Neural progenitor cell (in vitro differentiated cells): ENCODE results near the gene PAN2. TPM values are rescaled to one million over a fixed set of nuclear protein-coding genes. Genes with fewer than 3 reads are reported as not detected.
A peak's percentile ranks its signal among the peaks of the same experiment; 100 is the strongest.

ENCODE experiments used
- DNase-seq: peaks from one replicate; pipeline ENCODE4 v3.0.0-alpha.2; 2016; ENCODE audit warnings: low spot score
- H2AFZ ChIP-seq: fragments of 200-600 bp; sonication (generic); replicated peaks from 2 replicates; pipeline ENCODE4 v1.6.1; 2016; ENCODE audit warnings: antibody characterized with exemption
- H3F3A ChIP-seq: fragments of 200-600 bp; sonication (generic); 2 replicates; pipeline ENCODE4 v1.6.1; 2016; ENCODE audit warnings: antibody characterized with exemption, low read depth
- H3K27ac ChIP-seq: fragments of 200-600 bp; sonication (generic); 2 replicates; pipeline ENCODE4 v1.5.1; 2016; ENCODE audit warnings: mild to moderate bottlenecking
- H3K27me3 ChIP-seq: fragments of 200-600 bp; sonication (generic); 2 replicates; pipeline ENCODE4 v1.6.1; 2016; ENCODE audit warnings: mild to moderate bottlenecking, moderate library complexity
- H3K36me3 ChIP-seq: fragments of 200-600 bp; sonication (generic); 2 replicates; pipeline ENCODE4 v1.5.1; 2016
- H3K4me1 ChIP-seq: fragments of 200-600 bp; sonication (generic); 2 replicates; pipeline ENCODE4 v1.6.1; 2016; ENCODE audit warnings: mixed run types
- H3K4me2 ChIP-seq: fragments of 200-600 bp; sonication (generic); 2 replicates; pipeline ENCODE4 v1.6.1; 2016
- H3K4me3 ChIP-seq: fragments of 200-600 bp; sonication (generic); 2 replicates; pipeline ENCODE4 v1.5.1; 2016
- H3K79me2 ChIP-seq: fragments of 200-600 bp; sonication (generic); 2 replicates; pipeline ENCODE4 v1.6.1; 2016; ENCODE audit warnings: low read depth
- H3K9ac ChIP-seq: fragments of 200-600 bp; sonication (generic); 2 replicates; pipeline ENCODE4 v1.6.1; 2016
- H3K9me3 ChIP-seq: fragments of 200-600 bp; sonication (generic); 2 replicates; pipeline ENCODE4 v1.5.1; 2016; ENCODE audit warnings: low read depth
- H4K20me1 ChIP-seq: fragments of 200-600 bp; sonication (generic); 2 replicates; pipeline ENCODE4 v1.6.1; 2016; ENCODE audit warnings: low read depth
- H3K27ac Mint-ChIP-seq: 3 replicates; pipeline ENCODE4 v1.8.0; 2021; ENCODE audit warnings: mixed read lengths
- H3K27me3 Mint-ChIP-seq: 2 replicates; pipeline ENCODE4 v1.8.0; 2022; ENCODE audit warnings: low read depth, mild to moderate bottlenecking, inconsistent platforms, moderate library complexity, mixed read lengths; ENCODE audit not compliant: insufficient read depth
- H3K36me3 Mint-ChIP-seq: 3 replicates; pipeline ENCODE4 v1.8.0; 2021; ENCODE audit warnings: mixed read lengths
- H3K4me1 Mint-ChIP-seq: 3 replicates; pipeline ENCODE4 v1.8.0; 2021; ENCODE audit warnings: mixed read lengths
- H3K4me3 Mint-ChIP-seq: 3 replicates; pipeline ENCODE4 v1.8.0; 2021; ENCODE audit warnings: mild to moderate bottlenecking, moderate library complexity, mixed read lengths
- H3K9me3 Mint-ChIP-seq: 3 replicates; pipeline ENCODE4 v1.8.0; 2020; ENCODE audit warnings: mixed read lengths
- CTCF ChIP-seq: fragments of 200-600 bp; sonication (generic); IDR thresholded peaks from 2 replicates; pipeline ENCODE4 v1.5.1; 2017; ENCODE audit warnings: antibody characterized with exemption, mild to moderate bottlenecking
- EZH2 ChIP-seq: fragments of 200-600 bp; sonication (generic); IDR thresholded peaks from 2 replicates; pipeline ENCODE4 v1.6.1; 2017; ENCODE audit warnings: antibody characterized with exemption, mild to moderate bottlenecking, moderate library complexity
- EZH2phosphoT487 ChIP-seq: fragments of 200-600 bp; sonication (generic); IDR thresholded peaks from 2 replicates; pipeline ENCODE4 v1.6.1; 2017; ENCODE audit warnings: antibody characterized with exemption
- total RNA-seq: library from RNA; depleted of rRNA; stranded (reverse); fragments of >200 nt; gene quantifications from 2 replicates; pipeline ENCODE4 v1.2.3, GENCODE V29; 2015; ENCODE audit warnings: low replicate concordance

The PAN2 gene
- total RNA-seq, 1 donor from 2014 or later: 116 TPM

GRCh38 chr12:56333197-56333678, 562 bp downstream of the PAN2 start:
- H3K9me3 Mint-ChIP-seq: no peaks in the 10 kb centered on the region

GRCh38 chr12:56332512-56333196, 1.1 kb downstream of the PAN2 start:
- Histone ChIP-seq H4K20me1 (no peaks in the 10 kb centered on the region), H3K9me3 (no peaks in the 10 kb centered on the region), H3F3A (peaks cover 24% of the 10 kb centered on the region), H3K27ac (peak overlapping the region; percentile 89), H3K27me3 (no peaks in the 10 kb centered on the region), H3K4me2 (peak overlapping the region; percentile 99), H2AFZ (no peak overlapping the region), H3K79me2 (peaks cover 9% of the 10 kb centered on the region), H3K9ac (no peak overlapping the region), H3K4me1 (peaks cover 7% of the 10 kb centered on the region), H3K4me3 (peak overlapping the region; percentile 69), H3K36me3 (no peaks in the 10 kb centered on the region)
- peak overlapping the region; percentile 94 for H3K4me3 Mint-ChIP-seq
- H3K36me3 Mint-ChIP-seq: peaks cover 3% of the 10 kb centered on the region
- H3K9me3 Mint-ChIP-seq: no peaks in the 10 kb centered on the region
- H3K27me3 Mint-ChIP-seq: peaks cover 13% of the 10 kb centered on the region
- H3K27ac Mint-ChIP-seq: peak overlapping the region; percentile 94
- peaks cover 12% of the 10 kb centered on the region for H3K4me1 Mint-ChIP-seq
- no peak for TF ChIP-seq CTCF
- no peak for DNase-seq

More at GRCh38 chr12:56333197-56333678, 562 bp downstream of the PAN2 start:
- Histone ChIP-seq H3K4me2 (peak overlapping the region; percentile 99), H3K36me3 (no peaks in the 10 kb centered on the region), H3K9ac (peak overlapping the region; percentile 40), H3K79me2 (peaks cover 9% of the 10 kb centered on the region), H4K20me1 (no peaks in the 10 kb centered on the region), H3F3A (peaks cover 30% of the 10 kb centered on the region), H3K4me1 (peaks cover 11% of the 10 kb centered on the region), H3K9me3 (no peaks in the 10 kb centered on the region), H3K27me3 (no peaks in the 10 kb centered on the region), H3K27ac (peak overlapping the region; percentile 89), H2AFZ (peak overlapping the region; percentile 81), H3K4me3 (peak overlapping the region; percentile 69)
- H3K4me1 Mint-ChIP-seq: peaks cover 15% of the 10 kb centered on the region
- no peak for DNase-seq
- H3K27me3 Mint-ChIP-seq: peaks cover 13% of the 10 kb centered on the region
- peak overlapping the region; percentile 94 for H3K27ac Mint-ChIP-seq
- H3K4me3 Mint-ChIP-seq: peak overlapping the region; percentile 94
- TF ChIP-seq EZH2phosphoT487 (no peak), EZH2 (no peak), CTCF (no peak)
- H3K36me3 Mint-ChIP-seq: peaks cover 3% of the 10 kb centered on the region

GRCh38 chr12:56330936-56331490, 2.8 kb downstream of the PAN2 start:
- H3K4me1 ChIP-seq: peaks cover 7% of the 10 kb centered on the region
- peaks cover 13% of the 10 kb centered on the region for H3K27me3 Mint-ChIP-seq
- H3K27ac Mint-ChIP-seq: no peak overlapping the region
- H3K9ac ChIP-seq: no peak overlapping the region
- H3K36me3 ChIP-seq: no peaks in the 10 kb centered on the region
- H2AFZ ChIP-seq: no peak overlapping the region
- H3K27ac ChIP-seq: no peak overlapping the region
- peaks cover 12% of the 10 kb centered on the region for H3K4me1 Mint-ChIP-seq
- H4K20me1 ChIP-seq: no peaks in the 10 kb centered on the region
- no peak for TF ChIP-seq EZH2
- TF ChIP-seq CTCF: no peak
- TF ChIP-seq EZH2phosphoT487: no peak
- H3K9me3 ChIP-seq: no peaks in the 10 kb centered on the region
- no peak overlapping the region for H3K4me3 Mint-ChIP-seq
- no peaks in the 10 kb centered on the region for H3K9me3 Mint-ChIP-seq
- no peaks in the 10 kb centered on the region for H3K27me3 ChIP-seq
- H3K79me2 ChIP-seq: peaks cover 9% of the 10 kb centered on the region
- H3K4me3 ChIP-seq: no peak overlapping the region
- H3K36me3 Mint-ChIP-seq: peaks cover 9% of the 10 kb centered on the region
- H3F3A ChIP-seq: peaks cover 20% of the 10 kb centered on the region
- no peak overlapping the region for H3K4me2 ChIP-seq
- DNase-seq: no peak
